ENCODE results near the gene CDV3.

Gene CDV3

GRCh38 chr3:133576169-133576568 lies 2.7 kb downstream of the CDV3 start:
- TF ChIP-seq PRDM1 (tag by site-specific recombination; IDR thresholded peaks at IDR 0.05): peak; percentile 62; the same call in 1 of the 2 replicates
- TF ChIP-seq ZNF169 (tag by site-specific recombination; IDR thresholded peaks at IDR 0.05): no peak
- TF ChIP-seq ZNF184 (tag by site-specific recombination; IDR thresholded peaks at IDR 0.05): no peak
- no peak for TF ChIP-seq ZNF10 (tag by site-specific recombination; IDR thresholded peaks at IDR 0.05)
- no peak for TF ChIP-seq ZNF280D (tag by site-specific recombination; IDR thresholded peaks at IDR 0.05)
- no peak for TF ChIP-seq RBAK (tag by site-specific recombination; IDR thresholded peaks at IDR 0.05)
- no peak for TF ChIP-seq ZNF449 (tag by site-specific recombination; IDR thresholded peaks at IDR 0.05)
- no peak for TF ChIP-seq ZFP37 (tag by site-specific recombination; IDR thresholded peaks at IDR 0.05)
- TF ChIP-seq HIC1 (tag by site-specific recombination; IDR thresholded peaks at IDR 0.05): no peak
- no peak for TF ChIP-seq PATZ1 (tag by site-specific recombination; IDR thresholded peaks at IDR 0.05)
- TF ChIP-seq ZNF174 (tag by site-specific recombination; IDR thresholded peaks at IDR 0.05): no peak
- TF ChIP-seq ZNF654 (tag by site-specific recombination; IDR thresholded peaks at IDR 0.05; ENCODE audit: low read depth): no peak
- TF ChIP-seq SCRT2 (tag by site-specific recombination; IDR thresholded peaks at IDR 0.05): peak; percentile 87
- no peak for TF ChIP-seq GFI1B (tag by site-specific recombination; IDR thresholded peaks at IDR 0.05)
- no peak for TF ChIP-seq MZF1 (tag by site-specific recombination; IDR thresholded peaks at IDR 0.05; ENCODE audit: borderline replicate concordance)
- peaks cover 3% of the 10 kb centered on the region; the same call in 1 of the 2 replicates for H3K4me1 ChIP-seq (ENCODE audit: control insufficient read depth, insufficient read depth, low read length)
- H3K9me3 ChIP-seq (ENCODE audit: control insufficient read depth, insufficient read depth, low read depth, low read length): no peaks in the 10 kb centered on the region
- H3K27ac ChIP-seq (ENCODE audit: extremely low read depth, low read depth, low read length): no peak overlapping the region
- ChIA-PET POLR2A (no interaction called here), CTCF (no interaction called here)
- no peak overlapping the region for H3K4me3 ChIP-seq (ENCODE audit: low read depth, low read length)
- H3K36me3 ChIP-seq (ENCODE audit: control insufficient read depth in 2 of 2, insufficient read depth in 1 of 2, low read length in 2 of 2): peaks cover 24 to 55% of the 10 kb centered on the region in 2 experiments

GRCh38 chr3:133578548-133579191 lies 5.2 kb downstream of the CDV3 start:
- no peak overlapping the region for H3K4me3 ChIP-seq (ENCODE audit: low read depth, low read length)
- no peaks in the 10 kb centered on the region for H3K9me3 ChIP-seq (ENCODE audit: control insufficient read depth, insufficient read depth, low read depth, low read length)
- H3K36me3 ChIP-seq (ENCODE audit: control insufficient read depth in 2 of 2, insufficient read depth in 1 of 2, low read length in 2 of 2): peaks cover 35 to 79% of the 10 kb centered on the region in 2 experiments
- POLR2A ChIA-PET: interaction anchor here (0.7 kb wide), 1 partner anchor 10 kb away, joined by 3 read pairs; no protein-coding TSS in a partner anchor
- TF ChIP-seq SCRT1 (tag by site-specific recombination; IDR thresholded peaks at IDR 0.05; ENCODE audit: borderline replicate concordance): peak; percentile 48; the same call in 1 of the 2 replicates
- TF ChIP-seq IKZF3 (tag by site-specific recombination; IDR thresholded peaks at IDR 0.05): peak; percentile 68; the same call in 1 of the 2 replicates
- TF ChIP-seq ZSCAN23 (tag by site-specific recombination; IDR thresholded peaks at IDR 0.05): no peak
- no peak for TF ChIP-seq ZNF521 (tag by site-specific recombination; IDR thresholded peaks at IDR 0.05)
- peak; percentile 45; the same call in 1 of the 2 replicates for TF ChIP-seq CTCF (tag by site-specific recombination; IDR thresholded peaks at IDR 0.05)
- peak; percentile 49 for TF ChIP-seq SCRT2 (tag by site-specific recombination; IDR thresholded peaks at IDR 0.05)
- TF ChIP-seq ZNF391 (tag by site-specific recombination; IDR thresholded peaks at IDR 0.05; ENCODE audit: borderline replicate concordance, low read depth): no peak
- H3K4me1 ChIP-seq (ENCODE audit: control insufficient read depth, insufficient read depth, low read length): peaks cover 3% of the 10 kb centered on the region; the same call in 1 of the 2 replicates
- H3K27ac ChIP-seq (ENCODE audit: extremely low read depth, low read depth, low read length): no peak overlapping the region
- CTCF ChIA-PET: interaction anchor here (0.7 to 1.7 kb wide), 15 partner anchors 9 to 1293 kb away, joined by 3 to 8 read pairs (median 4); no protein-coding TSS in a partner anchor

Measured in HEK293 (cell line).